Muscle layer of duodenum (tissue), 2 donors: ENCODE measurements around the gene GNL2.
"Not testable (repeated sequence)": the region's sequence is repeated elsewhere in the genome, so short reads cannot be mapped to it uniquely, and the experiment has no call there.

Experiments used
- H3K27ac ChIP-seq: one replicate; pipeline ENCODE4 v1.7.0; 2013; ENCODE audit warnings: mild to moderate bottlenecking, low read length
- H3K27me3 ChIP-seq: one replicate; pipeline ENCODE4 v1.7.0; 2013; ENCODE audit warnings: low read depth, mild to moderate bottlenecking, control low read depth, low read length
- H3K36me3 ChIP-seq, 2 donors: one replicate each; pipeline ENCODE4 v1.7.0; 2013; ENCODE audit warnings: low read length in 2 of 2, control low read depth in 1 of 2, mild to moderate bottlenecking in 1 of 2; ENCODE audit not compliant: insufficient read depth in 2 of 2, control insufficient read depth in 1 of 2
- H3K4me1 ChIP-seq, 2 donors: one replicate each; pipeline ENCODE4 v1.7.0; 2013; ENCODE audit warnings: low read length in 2 of 2, mild to moderate bottlenecking in 2 of 2, control low read depth in 1 of 2, moderate library complexity in 1 of 2; ENCODE audit not compliant: insufficient read depth in 2 of 2, control insufficient read depth in 1 of 2
- H3K4me3 ChIP-seq, 2 donors: one replicate each; pipeline ENCODE4 v1.7.0; 2013; ENCODE audit warnings: low read length in 2 of 2, low read depth in 1 of 2, mild to moderate bottlenecking in 1 of 2
- H3K9me3 ChIP-seq, 2 donors: one replicate each; pipeline ENCODE4 v1.7.0; 2013; ENCODE audit warnings: low read length in 2 of 2, control low read depth in 1 of 2, mild to moderate bottlenecking in 1 of 2; ENCODE audit not compliant: control insufficient read depth in 1 of 2
- donor health status: healthy.

The GNL2 gene

GRCh38 chr1:37558411-37558810 lies 37.3 kb downstream of the GNL2 start:
- no peak overlapping the region for H3K4me3 ChIP-seq
- no peak overlapping the region for H3K27ac ChIP-seq
- peaks cover 9 to 19% of the 10 kb centered on the region in 2 donors for H3K36me3 ChIP-seq
- no peaks in the 10 kb centered on the region for H3K27me3 ChIP-seq
- no peaks in the 10 kb centered on the region for H3K9me3 ChIP-seq
- peaks cover 1 to 22% of the 10 kb centered on the region in 2 donors for H3K4me1 ChIP-seq

GRCh38 chr1:37557402-37557801 lies 38.3 kb downstream of the GNL2 start:
- Histone ChIP-seq H3K9me3 (no peaks in the 10 kb centered on the region), H3K4me1 (peaks cover 11 to 32% of the 10 kb centered on the region in 2 donors), H3K27ac (no peak overlapping the region), H3K27me3 (no peaks in the 10 kb centered on the region), H3K36me3 (peaks cover 0 to 15% of the 10 kb centered on the region in 2 donors), H3K4me3 (peak overlapping the region; percentile 49 to 63)

- Histone ChIP-seq H3K27ac (peak within 1 kb of the TSS; percentile 33), H3K27me3 (no peaks in the 10 kb centered on the region), H3K36me3 (peaks cover 0 to 19% of the 10 kb centered on the region in 2 donors), H3K4me3 (peak within 1 kb of the TSS; percentile 49 to 63), H3K4me1 (peaks cover 11 to 34% of the 10 kb centered on the region in 2 donors), H3K9me3 (no peaks in the 10 kb centered on the region)
These were observed 39.0 kb downstream of the GNL2 start, which contains the start of gene DNALI1 for GRCh38 chr1:37556712-37557196. Gene DNALI1 (plus strand): TSS chr1:37556940. CDS start chr1:37556995, 55 bp downstream.

GRCh38 chr1:37553927-37554808 lies 41.6 kb downstream of the GNL2 start, which contains the start of gene SNIP1:
Gene SNIP1 (minus strand): TSS chr1:37554293. CDS start chr1:37554229, 64 bp downstream.
- peaks cover 11 to 40% of the 10 kb centered on the region in 2 donors for H3K4me1 ChIP-seq

GRCh38 chr1:37553598-37553926 lies 42.2 kb downstream of the GNL2 start:
- no peaks in the 10 kb centered on the region for H3K9me3 ChIP-seq
- peak overlapping the region; percentile 87 for H3K27ac ChIP-seq
- H3K4me3 ChIP-seq = peak overlapping the region; percentile 88 to 91
- H3K27me3 ChIP-seq = no peaks in the 10 kb centered on the region
- peaks cover 0 to 23% of the 10 kb centered on the region in 2 donors for H3K36me3 ChIP-seq
- H3K4me1 ChIP-seq = peaks cover 11 to 40% of the 10 kb centered on the region in 2 donors

More at GRCh38 chr1:37553927-37554808, 41.6 kb downstream of the GNL2 start, which contains the start of gene SNIP1:
- Histone ChIP-seq H3K27ac (peak within 1 kb of the TSS; percentile 87), H3K36me3 (peaks cover 0 to 20% of the 10 kb centered on the region in 2 donors), H3K4me3 (peak within 1 kb of the TSS; percentile 88 to 91), H3K9me3 (no peaks in the 10 kb centered on the region), H3K27me3 (no peaks in the 10 kb centered on the region)

- peaks cover 14 to 49% of the 10 kb centered on the region in 2 donors for H3K36me3 ChIP-seq
- no peak overlapping the region for H3K27ac ChIP-seq
- no peaks in the 10 kb centered on the region for H3K27me3 ChIP-seq
- no peaks in the 10 kb centered on the region for H3K9me3 ChIP-seq
- H3K4me1 ChIP-seq = peaks cover 11 to 20% of the 10 kb centered on the region in 2 donors
- H3K4me3 ChIP-seq = no peak overlapping the region
These were observed 46.4 kb downstream of the GNL2 start for GRCh38 chr1:37549341-37549740.

GRCh38 chr1:37545019-37545418 lies 50.7 kb downstream of the GNL2 start:
- Histone ChIP-seq H3K27ac (no peak overlapping the region), H3K36me3 (peaks cover 24 to 47% of the 10 kb centered on the region in 2 donors), H3K9me3 (no peaks in the 10 kb centered on the region), H3K4me1 (no peaks in the 10 kb centered on the region), H3K4me3 (no peak overlapping the region), H3K27me3 (no peaks in the 10 kb centered on the region)

- Histone ChIP-seq H3K27me3 (no peaks in the 10 kb centered on the region), H3K4me3 (no peak overlapping the region), H3K36me3 (peaks cover 26 to 51% of the 10 kb centered on the region in 2 donors)
These were observed 51.2 kb downstream of the GNL2 start for GRCh38 chr1:37544530-37544929.

GRCh38 chr1:37540036-37540785 lies 55.5 kb downstream of the GNL2 start:
- no peak overlapping the region for H3K4me3 ChIP-seq
- no peak overlapping the region for H3K27ac ChIP-seq
- no peaks in the 10 kb centered on the region for H3K27me3 ChIP-seq
- peaks cover 34 to 47% of the 10 kb centered on the region in 2 donors for H3K36me3 ChIP-seq
- no peaks in the 10 kb centered on the region for H3K4me1 ChIP-seq
- no peaks in the 10 kb centered on the region for H3K9me3 ChIP-seq

More at GRCh38 chr1:37544530-37544929, 51.2 kb downstream of the GNL2 start:
- Histone ChIP-seq H3K9me3 (no peaks in the 10 kb centered on the region), H3K27ac (no peak overlapping the region), H3K4me1 (no peaks in the 10 kb centered on the region)

- peaks cover 29 to 38% of the 10 kb centered on the region in 2 donors for H3K36me3 ChIP-seq
- not testable (repeated sequence) for H3K27ac ChIP-seq, H3K4me1 ChIP-seq, H3K27me3 ChIP-seq, H3K4me3 ChIP-seq, H3K9me3 ChIP-seq
These were observed 56.6 kb downstream of the GNL2 start for GRCh38 chr1:37539154-37539553.

- Histone ChIP-seq H3K36me3 (peaks cover 31 to 38% of the 10 kb centered on the region in 2 donors), H3K27me3 (no peaks in the 10 kb centered on the region), H3K27ac (no peak overlapping the region), H3K4me1 (no peaks in the 10 kb centered on the region), H3K9me3 (no peaks in the 10 kb centered on the region), H3K4me3 (no peak overlapping the region)
These were observed 58.4 kb downstream of the GNL2 start for GRCh38 chr1:37537378-37537777.
